ENCODE measurements around the gene AGPAT4. TPM values are rescaled to one million over a fixed set of nuclear protein-coding genes. Genes with fewer than 3 reads are reported as not detected.

AGPAT4 gene
- total and polyA plus RNA-seq, 2 donors (not counting 3 experiments of a cell fraction or from before 2014, with no cell fraction given), result 10.2 to 15.2 TPM

GRCh38 chr6:161227004-161227960 is 46.6 kb downstream of the AGPAT4 start:
- Histone ChIP-seq H3K9me1 (replicated peaks; ENCODE audit: control insufficient read depth, extremely low read depth, insufficient read depth, low read length) (no peaks in the 10 kb centered on the region), H3K4me3 (replicated peaks in 1 of 3; ENCODE audit: insufficient read depth in 1 of 3, low read depth in 1 of 3, low read length in 3 of 3) (no peak overlapping the region), H3K9ac (replicated peaks; ENCODE audit: extremely low read depth, insufficient read depth, low read length) (no peak overlapping the region), H3K9me3 (replicated peaks; ENCODE audit: control insufficient read depth, insufficient read depth, low read length) (no peaks in the 10 kb centered on the region), H3K27me3 (ENCODE audit: control insufficient read depth in 2 of 2, insufficient read depth in 2 of 2, low read length in 2 of 2) (no peaks in the 10 kb centered on the region), H3K4me2 (ENCODE audit: insufficient read depth, low read length) (no peak overlapping the region), H3K79me2 (ENCODE audit: control insufficient read depth, insufficient read depth, low read length) (no peaks in the 10 kb centered on the region), H3K36me3 (ENCODE audit: control insufficient read depth in 2 of 2, extremely low read depth in 1 of 2, insufficient read depth in 2 of 2, low read length in 2 of 2) (no peaks in the 10 kb centered on the region), H2AFZ (ENCODE audit: low read depth, low read length) (no peak overlapping the region), H3K4me1 (ENCODE audit: control insufficient read depth, extremely low read depth, insufficient read depth, low read length) (peaks cover 26% of the 10 kb centered on the region), H4K20me1 (replicated peaks; ENCODE audit: control insufficient read depth, extremely low read depth, insufficient read depth, low read length) (no peaks in the 10 kb centered on the region), H3K27ac (ENCODE audit: insufficient read depth, low read depth, low read length) (no peak overlapping the region)
- dilution Hi-C loops (cut with MboI; ENCODE audit: extremely low pct_ligation_motif_present, low sequenced_read_pairs) (no loop called here), intact Hi-C loops (cut with micrococcal nuclease) (no loop called here)
- FAIRE-seq, result no peak
- ChIA-PET POLR2A (no interaction called here), CTCF (interaction anchor here (0.8 to 1.0 kb wide), 2 partner anchors 9 to 144 kb away, joined by 3 read pairs; no protein-coding TSS in a partner anchor)
- DNase-seq (ENCODE audit: low read depth, low spot score), result peak; percentile 30
- BruUV-seq (replicated peaks), result no TSS peak
- TF ChIP-seq CTCF (IDR thresholded peaks at IDR 0.05; ENCODE audit: extremely low read depth in 1 of 2, insufficient read depth in 1 of 2, low read depth in 1 of 2, low read length in 2 of 2), result no peak
- no peak for TF ChIP-seq MYC (IDR thresholded peaks at IDR 0.05; ENCODE audit: low read depth, low read length)
- TF ChIP-seq JUN (IDR thresholded peaks at IDR 0.05; ENCODE audit: borderline replicate concordance, insufficient read depth, insufficient read length, low read depth), result no peak
- no peak for TF ChIP-seq EZH2 (IDR thresholded peaks at IDR 0.05; ENCODE audit: borderline replicate concordance, low read depth, low read length, severe bottlenecking)
- TF ChIP-seq POLR2AphosphoS5 (IDR thresholded peaks at IDR 0.05; ENCODE audit: insufficient read depth, low read depth, low read length), result no peak
- no peak for TF ChIP-seq GATA2 (IDR thresholded peaks at IDR 0.05; ENCODE audit: insufficient read depth, insufficient read length, low read depth, low read length)
- TF ChIP-seq FOS (IDR thresholded peaks at IDR 0.05; ENCODE audit: borderline replicate concordance, insufficient read depth, low read length), result no peak
- no peak for TF ChIP-seq MAX (IDR thresholded peaks at IDR 0.05; ENCODE audit: insufficient read depth, insufficient read length)
- no peak for TF ChIP-seq POLR2A (IDR thresholded peaks at IDR 0.05; ENCODE audit: low read depth, low read length)
